ENCODE results near the gene ATM. TPM values are rescaled to one million over a fixed set of nuclear protein-coding genes. Genes with fewer than 3 reads are reported as not detected.

Gene ATM
- total and polyA plus RNA-seq, 7 experiments from 2014 or later = 84.7 to 879 (median 439) TPM

DNA sequence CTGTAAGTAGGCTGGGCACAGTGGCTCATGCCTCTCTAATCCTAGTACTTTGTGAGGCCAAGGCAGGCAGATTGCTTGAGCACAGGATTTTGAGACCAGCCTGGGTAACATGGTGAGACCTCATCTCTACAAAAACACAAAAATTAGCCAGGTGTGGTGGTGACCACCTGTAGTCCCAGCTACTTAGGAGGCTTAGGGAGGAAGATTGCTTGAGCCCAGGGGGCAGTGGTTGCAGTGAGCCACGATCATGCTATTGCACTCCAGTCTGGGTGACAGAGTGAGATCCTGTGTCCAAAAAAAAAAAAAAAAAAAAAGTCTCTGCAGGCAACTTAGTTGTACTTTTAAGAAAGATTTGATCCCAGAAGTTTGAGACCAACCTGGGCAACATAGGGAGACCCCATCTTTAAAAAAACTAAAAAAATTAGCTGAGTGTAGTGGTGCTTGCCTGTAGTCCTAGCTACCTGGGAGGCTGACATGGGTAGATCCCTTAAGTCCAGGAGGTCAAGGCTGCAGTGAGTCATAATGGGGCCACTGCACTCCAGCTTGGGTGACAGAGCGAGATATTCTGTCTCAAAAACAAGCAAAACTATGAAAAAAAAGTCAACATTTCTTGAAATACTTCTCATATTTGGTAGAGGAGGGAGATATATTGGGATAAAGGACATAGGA lies 10.5 kb downstream of the ATM start:
- CTCF ChIA-PET = interaction anchor here (0.6 to 1.3 kb wide), 3 partner anchors 8 to 776 kb away, joined by 3 to 4 read pairs (median 3); no protein-coding TSS in a partner anchor
- POLR2A ChIA-PET = interaction anchor here (0.7 to 13.4 kb wide), 3 partner anchors 9 to 138 kb away, joined by 3 to 779 read pairs (median 4); partner anchors contain the start of genes ATM and NPAT
- Histone ChIP-seq H3K4me3 (ENCODE audit: low read length) (no peak overlapping the region), H3K4me1 (ENCODE audit: control insufficient read depth in 2 of 2, insufficient read depth in 2 of 2, low read length in 2 of 2) (peaks cover 68 to 90% of the 10 kb centered on the region in 2 donors), H3K27me3 (ENCODE audit: control insufficient read depth in 2 of 2, insufficient read depth in 2 of 2, low read length in 2 of 2) (no peaks in the 10 kb centered on the region), H3K9me3 (ENCODE audit: control insufficient read depth in 2 of 3, low read length in 3 of 3) (no peaks in the 10 kb centered on the region), H3K27ac (ENCODE audit: low read depth, low read length) (peak overlapping the region; percentile 65), H3K36me3 (ENCODE audit: control insufficient read depth in 2 of 3, insufficient read depth in 3 of 3, low read length in 3 of 3) (peaks cover 8 to 25% (median 19%) of the 10 kb centered on the region in 3 experiments)
- ATAC-seq = no peak
- Mint-ChIP-seq H3K27ac (peak overlapping the region in 7 of 9 donors; percentile 38 to 88 (median 82)), H3K36me3 (peaks cover 8 to 69% (median 57%) of the 10 kb centered on the region in 5 donors), H3K4me1 (peaks cover 50 to 95% (median 75%) of the 10 kb centered on the region in 7 donors), H3K27me3 (no peaks in the 10 kb centered on the region), H3K4me3 (peak overlapping the region in 8 of 10 donors; percentile 44 to 79 (median 59)), H3K9me3 (peaks cover 0 to 3% (median 0%) of the 10 kb centered on the region in 11 donors)
- DNase-seq = no peak
- intact Hi-C loops (cut with micrococcal nuclease) = no loop called here

DNA sequence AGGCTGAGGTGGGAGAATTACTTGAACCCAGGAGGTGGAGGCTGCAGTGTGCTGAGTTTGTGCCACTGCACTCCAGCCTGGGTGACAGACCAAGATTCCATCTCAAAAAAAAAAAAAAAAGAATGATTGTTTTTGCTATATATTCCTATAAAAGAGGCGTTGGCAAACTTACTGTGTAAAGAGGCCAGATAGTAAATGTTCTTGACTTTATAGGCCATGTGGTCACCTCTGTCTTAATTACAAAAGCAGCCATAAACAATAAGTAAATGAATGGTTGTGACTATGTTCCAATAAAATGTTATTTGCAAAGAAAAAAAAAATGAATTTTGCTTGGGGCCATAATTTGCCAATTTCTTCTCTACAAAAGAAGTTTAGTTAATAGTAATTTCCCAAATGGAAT lies 12.3 kb downstream of the ATM start:
- DNase-seq = no peak
- Mint-ChIP-seq H3K9me3 (peaks cover 0 to 4% (median 0%) of the 10 kb centered on the region in 11 donors), H3K27ac (peak overlapping the region in 6 of 9 donors; percentile 23 to 97 (median 95)), H3K36me3 (peaks cover 4 to 71% (median 51%) of the 10 kb centered on the region in 5 donors), H3K27me3 (no peaks in the 10 kb centered on the region), H3K4me3 (peak overlapping the region in 4 of 10 donors; percentile 13 to 82 (median 72)), H3K4me1 (peaks cover 50 to 95% (median 75%) of the 10 kb centered on the region in 7 donors)
- Histone ChIP-seq H3K27me3 (ENCODE audit: control insufficient read depth in 2 of 2, insufficient read depth in 2 of 2, low read length in 2 of 2) (no peaks in the 10 kb centered on the region), H3K4me3 (ENCODE audit: low read length) (no peak overlapping the region), H3K9me3 (ENCODE audit: control insufficient read depth in 2 of 3, low read length in 3 of 3) (no peaks in the 10 kb centered on the region), H3K4me1 (ENCODE audit: control insufficient read depth in 2 of 2, insufficient read depth in 2 of 2, low read length in 2 of 2) (peaks cover 77 to 90% of the 10 kb centered on the region in 2 donors), H3K36me3 (ENCODE audit: control insufficient read depth in 2 of 3, insufficient read depth in 3 of 3, low read length in 3 of 3) (peaks cover 8 to 21% (median 13%) of the 10 kb centered on the region in 3 experiments), H3K27ac (ENCODE audit: low read depth, low read length) (peak overlapping the region; percentile 74)
- intact Hi-C loops (cut with micrococcal nuclease) = loop anchor here (5.0 kb wide), 2 partner anchors 232 to 357 kb away; partner anchors contain the start of genes C11orf65 (in 1 of the 2) and EXPH5 (in 1 of the 2)
- no peak for ATAC-seq
- ChIA-PET CTCF (interaction anchor here (7.2 kb wide), 1 partner anchor 11 kb away, joined by 104 read pairs; the partner anchor contains the start of genes ATM and NPAT), POLR2A (interaction anchor here (0.8 to 13.4 kb wide), 4 partner anchors 10 to 56 kb away, joined by 4 to 779 read pairs (median 25); partner anchors contain the start of genes ATM and NPAT)

DNA sequence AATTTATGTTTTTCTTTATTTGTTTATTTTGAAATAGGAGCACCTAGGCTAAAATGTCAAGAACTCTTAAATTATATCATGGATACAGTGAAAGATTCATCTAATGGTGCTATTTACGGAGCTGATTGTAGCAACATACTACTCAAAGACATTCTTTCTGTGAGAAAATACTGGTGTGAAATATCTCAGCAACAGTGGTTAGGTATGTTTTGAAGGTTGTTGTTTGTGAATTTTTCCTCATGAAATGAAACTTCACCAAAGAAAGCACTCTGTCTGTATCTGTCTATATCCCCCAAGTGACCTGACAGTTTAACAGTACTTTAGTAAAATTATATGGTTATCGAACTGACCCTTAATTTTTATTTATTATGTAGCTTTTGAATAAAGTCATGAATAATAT lies 12.8 kb downstream of the ATM start:
- peak overlapping the region; percentile 36 for H3K4me3 ChIP-seq (ENCODE audit: low read length)
- Mint-ChIP-seq H3K4me3 (peak overlapping the region in 9 of 10 donors; percentile 20 to 89 (median 82)), H3K4me1 (peaks cover 50 to 95% (median 76%) of the 10 kb centered on the region in 7 donors), H3K27ac (peak overlapping the region in 7 of 9 donors; percentile 81 to 97 (median 95)), H3K27me3 (no peaks in the 10 kb centered on the region), H3K9me3 (peaks cover 0 to 5% (median 0%) of the 10 kb centered on the region in 11 donors), H3K36me3 (peaks cover 4 to 73% (median 50%) of the 10 kb centered on the region in 5 donors)
- peaks cover 77 to 90% of the 10 kb centered on the region in 2 donors for H3K4me1 ChIP-seq (ENCODE audit: control insufficient read depth in 2 of 2, insufficient read depth in 2 of 2, low read length in 2 of 2)
- no peaks in the 10 kb centered on the region for H3K27me3 ChIP-seq (ENCODE audit: control insufficient read depth in 2 of 2, insufficient read depth in 2 of 2, low read length in 2 of 2)
- ChIA-PET CTCF (interaction anchor here (7.2 kb wide), 1 partner anchor 11 kb away, joined by 104 read pairs; the partner anchor contains the start of genes ATM and NPAT), POLR2A (interaction anchor here (0.8 to 13.4 kb wide), 8 partner anchors 11 to 114 kb away, joined by 3 to 779 read pairs (median 13); partner anchors contain the start of genes ACAT1, ATM and NPAT)
- intact Hi-C loops (cut with micrococcal nuclease) = loop anchor here (1.0 to 5.0 kb wide), 6 partner anchors 11 to 357 kb away; partner anchors contain the start of genes C11orf65 (in 2 of the 2), ATM (in 1 of the 2) and EXPH5 (in 1 of the 2)
- peaks cover 8 to 24% (median 12%) of the 10 kb centered on the region in 3 experiments for H3K36me3 ChIP-seq (ENCODE audit: control insufficient read depth in 2 of 3, insufficient read depth in 3 of 3, low read length in 3 of 3)
- DNase-seq (no peak), ATAC-seq (no peak)
- no peaks in the 10 kb centered on the region for H3K9me3 ChIP-seq (ENCODE audit: control insufficient read depth in 2 of 3, low read length in 3 of 3)
- peak overlapping the region; percentile 74 for H3K27ac ChIP-seq (ENCODE audit: low read depth, low read length)

DNA sequence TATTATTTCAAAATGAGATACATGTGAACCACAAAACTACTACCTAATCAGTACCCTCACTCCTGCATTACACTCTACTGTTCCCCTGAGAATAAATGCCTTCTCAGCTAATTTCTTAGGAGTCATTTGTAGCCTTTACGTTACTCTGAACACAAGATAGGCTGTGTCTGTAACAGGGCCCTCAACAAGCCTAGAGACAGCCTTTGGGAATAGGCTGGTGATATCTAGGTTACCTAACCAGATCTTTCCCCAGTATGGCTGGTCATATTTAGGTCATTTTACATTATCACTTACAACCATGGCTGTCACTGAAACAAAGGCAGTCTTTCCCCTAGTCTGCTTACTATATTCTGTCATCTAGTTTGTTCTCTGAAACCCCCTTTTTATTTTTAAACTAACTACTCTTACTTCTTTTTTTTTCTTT lies 14.2 kb downstream of the ATM start:
- Mint-ChIP-seq H3K4me3 (peak overlapping the region in 9 of 10 donors; percentile 54 to 89 (median 82)), H3K27me3 (no peaks in the 10 kb centered on the region), H3K9me3 (peaks cover 0 to 5% (median 0%) of the 10 kb centered on the region in 11 donors), H3K4me1 (peaks cover 53 to 95% (median 79%) of the 10 kb centered on the region in 7 donors), H3K36me3 (peaks cover 2 to 74% (median 43%) of the 10 kb centered on the region in 5 donors), H3K27ac (peak overlapping the region in 7 of 9 donors; percentile 81 to 97 (median 95))
- DNase-seq (peak in 4 of 9 donors; percentile 31 to 63 (median 50)), ATAC-seq (peak; percentile 51)
- POLR2A ChIA-PET = interaction anchor here (0.6 to 13.4 kb wide), 19 partner anchors 9 to 116 kb away, joined by 3 to 779 read pairs (median 5); partner anchors contain the start of genes ACAT1, ATM and NPAT
- H3K27ac ChIP-seq (ENCODE audit: low read depth, low read length) = peak overlapping the region; percentile 74
- intact Hi-C loops (cut with micrococcal nuclease) = loop anchor here (1.0 to 5.0 kb wide), 4 partner anchors 9 to 355 kb away; partner anchors contain the start of genes C11orf65 (in 1 of the 2) and EXPH5 (in 1 of the 2)
- peaks cover 75 to 94% of the 10 kb centered on the region in 2 donors for H3K4me1 ChIP-seq (ENCODE audit: control insufficient read depth in 2 of 2, insufficient read depth in 2 of 2, low read length in 2 of 2)
- peaks cover 7 to 20% (median 8%) of the 10 kb centered on the region in 3 experiments for H3K36me3 ChIP-seq (ENCODE audit: control insufficient read depth in 2 of 3, insufficient read depth in 3 of 3, low read length in 3 of 3)
- H3K27me3 ChIP-seq (ENCODE audit: control insufficient read depth in 2 of 2, insufficient read depth in 2 of 2, low read length in 2 of 2) = no peaks in the 10 kb centered on the region
- CTCF ChIA-PET = interaction anchor here (0.7 to 7.2 kb wide), 5 partner anchors 9 to 44 kb away, joined by 3 to 104 read pairs (median 4); partner anchors contain the start of genes ATM and NPAT
- no peaks in the 10 kb centered on the region for H3K9me3 ChIP-seq (ENCODE audit: control insufficient read depth in 2 of 3, low read length in 3 of 3)
- peak overlapping the region; percentile 50 for H3K4me3 ChIP-seq (ENCODE audit: low read length)

DNA sequence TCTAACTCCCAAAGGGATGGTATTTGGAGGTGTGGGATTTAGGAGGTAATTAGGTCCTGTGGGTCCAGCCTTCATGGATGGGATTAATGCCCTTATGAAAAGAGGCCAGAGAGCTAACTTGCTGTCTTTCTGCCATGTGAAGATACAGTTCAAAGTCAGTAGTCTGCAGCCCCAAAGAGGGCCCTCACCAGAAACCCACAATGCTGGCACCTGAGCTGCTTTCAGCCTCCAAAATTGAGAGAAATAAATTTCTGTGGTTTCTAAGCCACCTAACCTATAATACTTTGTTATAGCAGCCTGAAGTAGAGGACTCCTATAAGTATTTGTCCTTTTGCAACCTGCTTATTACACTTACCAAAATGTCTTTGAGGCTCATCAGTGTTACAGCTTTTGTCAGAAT lies 16.2 kb downstream of the ATM start:
- ChIA-PET CTCF (interaction anchor here (1.1 to 7.2 kb wide), 4 partner anchors 9 to 20 kb away, joined by 4 to 104 read pairs (median 5); partner anchors contain the start of genes ATM and NPAT), POLR2A (interaction anchor here (0.9 to 13.4 kb wide), 10 partner anchors 7 to 48 kb away, joined by 3 to 779 read pairs (median 8); partner anchors contain the start of genes ATM and NPAT)
- peaks cover 80 to 93% of the 10 kb centered on the region in 2 donors for H3K4me1 ChIP-seq (ENCODE audit: control insufficient read depth in 2 of 2, insufficient read depth in 2 of 2, low read length in 2 of 2)
- Mint-ChIP-seq H3K27me3 (no peaks in the 10 kb centered on the region), H3K4me3 (peak overlapping the region; percentile 37 to 82 (median 74)), H3K36me3 (peaks cover 2 to 63% (median 33%) of the 10 kb centered on the region in 5 donors), H3K4me1 (peaks cover 56 to 93% (median 79%) of the 10 kb centered on the region in 7 donors), H3K27ac (peak overlapping the region; percentile 62 to 95 (median 90)), H3K9me3 (peaks cover 0 to 5% (median 0%) of the 10 kb centered on the region in 11 donors)
- H3K9me3 ChIP-seq (ENCODE audit: control insufficient read depth in 2 of 3, low read length in 3 of 3) = no peaks in the 10 kb centered on the region
- peak overlapping the region; percentile 26 for H3K4me3 ChIP-seq (ENCODE audit: low read length)
- no peaks in the 10 kb centered on the region for H3K27me3 ChIP-seq (ENCODE audit: control insufficient read depth in 2 of 2, insufficient read depth in 2 of 2, low read length in 2 of 2)
- DNase-seq (peak in 7 of 9 donors; percentile 35 to 58 (median 46)), ATAC-seq (peak; percentile 15)
- intact Hi-C loops (cut with micrococcal nuclease) = loop anchor here (1.0 to 5.0 kb wide), 3 partner anchors 10 to 353 kb away; partner anchors contain the start of genes C11orf65 (in 1 of the 2) and EXPH5 (in 1 of the 2)
- peak overlapping the region; percentile 59 for H3K27ac ChIP-seq (ENCODE audit: low read depth, low read length)
- H3K36me3 ChIP-seq (ENCODE audit: control insufficient read depth in 2 of 3, insufficient read depth in 3 of 3, low read length in 3 of 3) = peaks cover 6 to 8% (median 6%) of the 10 kb centered on the region in 3 experiments
